ENCODE results near the gene MUC5B. TPM values are rescaled to one million over a fixed set of nuclear protein-coding genes. Genes with fewer than 3 reads are reported as not detected.
"Not testable (repeated sequence)": the region's sequence is repeated elsewhere in the genome, so short reads cannot be mapped to it uniquely, and the experiment has no call there.

Gene MUC5B
- total RNA-seq, 1 donor from 2014 or later: not detected

GRCh38 chr11:1188451-1189130 is 34.3 kb upstream of the MUC5B start:
- DNase-seq (ENCODE audit: low spot score in 2 of 2); FAIRE-seq: not testable (repeated sequence)

GRCh38 chr11:1189816-1190215 is 33.0 kb upstream of the MUC5B start:
- not testable (repeated sequence) for FAIRE-seq; DNase-seq (ENCODE audit: low spot score in 2 of 2)

- not testable (repeated sequence) for DNase-seq (ENCODE audit: low spot score in 2 of 2)
Measured at GRCh38 chr11:1191786-1192470, 30.9 kb upstream of the MUC5B start.

GRCh38 chr11:1192741-1193325 is 30.0 kb upstream of the MUC5B start:
- DNase-seq (ENCODE audit: low spot score in 2 of 2): no peak
- no peak for FAIRE-seq

More at GRCh38 chr11:1191786-1192470, 30.9 kb upstream of the MUC5B start:
- not testable (repeated sequence) for FAIRE-seq

GRCh38 chr11:1193326-1194230 is 29.3 kb upstream of the MUC5B start:
- no peak for DNase-seq (ENCODE audit: low spot score in 2 of 2)
- FAIRE-seq: no peak

- DNase-seq (ENCODE audit: low spot score in 2 of 2): no peak
- no peak for FAIRE-seq
Measured at GRCh38 chr11:1194231-1194976, 28.5 kb upstream of the MUC5B start.

GRCh38 chr11:1194977-1195681 is 27.7 kb upstream of the MUC5B start:
- DNase-seq (ENCODE audit: low spot score in 2 of 2): no peak
- no peak for FAIRE-seq

GRCh38 chr11:1195682-1196515 is 27.0 kb upstream of the MUC5B start:
- FAIRE-seq (no peak), DNase-seq (ENCODE audit: low spot score in 2 of 2) (no peak)

- no peak for FAIRE-seq
- no peak for DNase-seq (ENCODE audit: low spot score in 2 of 2)
Measured at GRCh38 chr11:1196516-1197391, 26.1 kb upstream of the MUC5B start.

GRCh38 chr11:1197431-1197885 is 25.4 kb upstream of the MUC5B start:
- DNase-seq (ENCODE audit: low spot score in 2 of 2): no peak
- no peak for FAIRE-seq

- FAIRE-seq (no peak), DNase-seq (ENCODE audit: low spot score in 2 of 2) (no peak)
Measured at GRCh38 chr11:1197886-1198560, 24.8 kb upstream of the MUC5B start.

GRCh38 chr11:1198561-1199240 is 24.2 kb upstream of the MUC5B start:
- DNase-seq (ENCODE audit: low spot score in 2 of 2) (peak in 1 of 2 donors; percentile 14), FAIRE-seq (no peak)

- DNase-seq (ENCODE audit: low spot score in 2 of 2) (no peak), FAIRE-seq (no peak)
Measured at GRCh38 chr11:1199241-1199750, 23.6 kb upstream of the MUC5B start.

- DNase-seq (ENCODE audit: low spot score in 2 of 2): peak in 1 of 2 donors; percentile 13
- no peak for FAIRE-seq
Measured at GRCh38 chr11:1199751-1200610, 22.9 kb upstream of the MUC5B start.

- DNase-seq (ENCODE audit: low spot score in 2 of 2) (peak in 1 of 2 donors; percentile 13), FAIRE-seq (no peak)
Measured at GRCh38 chr11:1200611-1201191, 22.2 kb upstream of the MUC5B start.

Measured in frontal cortex (tissue), 4 donors.